CD4-positive, alpha-beta memory T cell (primary cell): Measurements from ENCODE around the gene REPIN1. TPM values are rescaled to one million over a fixed set of nuclear protein-coding genes. Genes with fewer than 3 reads are reported as not detected.

Experiments
- CTCF ChIA-PET: fragments of 350-600 bp; sonication (Branson Sonifier 250); formaldehyde crosslinking; loops from one replicate; lab custom pipeline; 2021; ENCODE audit warnings: inconsistent platforms; ENCODE audit not compliant: partially characterized antibody; lab: Charles Lee
- POLR2A ChIA-PET: fragments of 350-600 bp; sonication (Branson Sonifier 250); formaldehyde crosslinking; loops from one replicate; lab custom pipeline; 2021; ENCODE audit not compliant: partially characterized antibody; lab: Charles Lee
- DNase-seq, 5 donors: peaks; one replicate each; pipeline versions ENCODE4 v3.0.0 to v3.0.0-alpha.2; 2020 to 2022; ENCODE audit warnings: mixed read lengths in 1 of 5
- H3K27ac ChIP-seq: one replicate; pipeline ENCODE4 v1.7.0; 2013; ENCODE audit warnings: low read depth, low read length
- H3K27me3 ChIP-seq: 2 replicates; pipeline ENCODE4 v1.7.0; 2013; ENCODE audit warnings: mild to moderate bottlenecking, low read length, moderate library complexity; ENCODE audit not compliant: insufficient read depth
- H3K36me3 ChIP-seq: 2 replicates; pipeline ENCODE4 v1.7.0; 2013; ENCODE audit warnings: mild to moderate bottlenecking, low read length, moderate library complexity; ENCODE audit not compliant: insufficient read depth
- H3K4me1 ChIP-seq: 2 replicates; pipeline ENCODE4 v1.7.0; 2013; ENCODE audit warnings: mild to moderate bottlenecking, low read length, moderate library complexity; ENCODE audit not compliant: insufficient read depth
- H3K4me3 ChIP-seq, 2 donors: one replicate each; pipeline ENCODE4 v1.7.0; 2013; ENCODE audit warnings: low read length in 2 of 2, mild to moderate bottlenecking in 1 of 2
- H3K9me3 ChIP-seq, 2 donors: one replicate each; pipeline ENCODE4 v1.7.0; 2013; ENCODE audit warnings: low read length in 2 of 2, control low read depth in 1 of 2; ENCODE audit not compliant: control insufficient read depth in 1 of 2
- H3K27ac Mint-ChIP-seq, 7 donors: one replicate each; pipeline ENCODE4 v1.8.0; 2020 to 2021; ENCODE audit warnings: mixed read lengths in 7 of 7, mild to moderate bottlenecking in 6 of 7, inconsistent platforms in 3 of 7, moderate library complexity in 3 of 7
- H3K27me3 Mint-ChIP-seq, 2 donors: one replicate each; pipeline ENCODE4 v1.8.0; 2020 to 2021; ENCODE audit warnings: mixed read lengths in 2 of 2
- H3K36me3 Mint-ChIP-seq, 2 donors: one replicate each; pipeline ENCODE4 v1.8.0; 2020 to 2021; ENCODE audit warnings: mixed read lengths in 2 of 2, inconsistent platforms in 1 of 2, mild to moderate bottlenecking in 1 of 2
- H3K4me1 Mint-ChIP-seq, 4 donors: one replicate each; pipeline ENCODE4 v1.8.0; 2020 to 2021; ENCODE audit warnings: mixed read lengths in 4 of 4, mild to moderate bottlenecking in 1 of 4
- H3K4me3 Mint-ChIP-seq, 8 donors: one replicate each; pipeline ENCODE4 v1.8.0; 2020 to 2021; ENCODE audit warnings: mixed read lengths in 8 of 8, mild to moderate bottlenecking in 7 of 8, moderate library complexity in 6 of 8, inconsistent platforms in 3 of 8
- H3K9me3 Mint-ChIP-seq, 8 donors: one replicate each; pipeline ENCODE4 v1.8.0; 2020 to 2021; ENCODE audit warnings: mixed read lengths in 8 of 8, mild to moderate bottlenecking in 5 of 8, inconsistent platforms in 3 of 8, moderate library complexity in 1 of 8
- intact Hi-C: fragments of 100-400 bp; cut with micrococcal nuclease; formaldehyde crosslinking; loops from one replicate; pipeline ENCODE4 v1.15.1; 2023
- polyA plus RNA-seq, 2 donors: library from polyadenylated mRNA; unstranded; fragments of 300-500 nt; fragmentation: Illumina TruSeq; gene quantifications; one replicate each; pipeline ENCODE4 v1.2.3, GENCODE V29; 2021
- total RNA-seq, 2 experiments: library from RNA; stranded (reverse); gene quantifications; one replicate each; pipeline ENCODE4 v1.2.3, GENCODE V29; 2021

REPIN1 gene
- total and polyA plus RNA-seq, 4 experiments from 2014 or later: 29.4 to 78.5 (median 67.1) TPM

DNA sequence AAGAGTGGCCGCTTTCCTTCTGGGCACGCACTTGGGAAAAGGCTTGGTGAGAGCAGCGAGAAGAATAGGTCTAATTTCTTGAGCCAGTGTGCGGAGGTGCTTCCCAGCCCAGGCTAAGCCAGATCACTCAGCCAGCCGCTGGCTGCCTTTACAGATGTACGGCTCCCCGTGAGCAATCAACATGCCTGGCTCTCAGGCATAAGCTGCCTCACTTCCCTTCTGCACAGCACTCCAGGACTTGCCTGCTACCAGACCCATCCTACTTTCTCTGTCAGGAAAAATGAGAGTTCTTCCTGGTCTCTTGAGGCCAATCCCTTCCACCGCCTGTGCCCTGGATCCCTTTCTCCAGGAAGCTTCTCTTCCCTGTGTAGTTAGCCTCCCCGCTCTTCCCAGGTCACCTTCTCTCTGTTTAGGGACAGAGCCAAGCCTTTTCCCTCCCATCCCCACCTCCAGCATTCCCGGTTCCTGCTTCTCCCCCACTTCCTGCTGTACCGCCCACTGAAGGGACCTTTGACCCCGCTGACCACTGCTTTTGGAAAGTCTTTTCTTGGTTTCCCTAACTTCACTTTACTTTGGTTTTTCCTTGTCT lies 44.2 kb upstream of the REPIN1 start:
- H3K27ac Mint-ChIP-seq: peak overlapping the region; percentile 84 to 99 (median 97)
- CTCF ChIA-PET: interaction anchor here (1.1 kb wide), 1 partner anchor 31 kb away, joined by 3 read pairs; no protein-coding TSS in a partner anchor
- intact Hi-C loops: no loop called here
- H3K4me1 Mint-ChIP-seq: peaks cover 31 to 49% (median 40%) of the 10 kb centered on the region in 4 donors
- POLR2A ChIA-PET: interaction anchor here (1.4 to 2.9 kb wide), 3 partner anchors 10 to 82 kb away, joined by 3 to 14 read pairs (median 10); a partner anchor contains a TSS
- no peaks in the 10 kb centered on the region for H3K27me3 ChIP-seq
- H3K4me3 Mint-ChIP-seq: peak overlapping the region; percentile 90 to 99 (median 98)
- peaks cover 36 to 40% of the 10 kb centered on the region in 2 donors for H3K36me3 Mint-ChIP-seq
- H3K4me1 ChIP-seq: peaks cover 44% of the 10 kb centered on the region
- peak overlapping the region; percentile 82 for H3K27ac ChIP-seq
- DNase-seq: no peak
- peaks cover 0 to 1% (median 0%) of the 10 kb centered on the region in 8 donors for H3K9me3 Mint-ChIP-seq
- no peaks in the 10 kb centered on the region for H3K9me3 ChIP-seq
- peaks cover 24% of the 10 kb centered on the region for H3K36me3 ChIP-seq
- H3K27me3 Mint-ChIP-seq: no peaks in the 10 kb centered on the region
- peak overlapping the region in 1 of 2 donors; percentile 82 for H3K4me3 ChIP-seq

GRCh38 chr7:150325110-150325611 lies 43.5 kb upstream of the REPIN1 start:
- no peaks in the 10 kb centered on the region for H3K27me3 ChIP-seq
- Mint-ChIP-seq H3K27ac (peak overlapping the region in 5 of 7 donors; percentile 25 to 98 (median 84)), H3K4me3 (peak overlapping the region; percentile 90 to 99 (median 98)), H3K9me3 (peaks cover 0 to 1% (median 0%) of the 10 kb centered on the region in 8 donors), H3K27me3 (no peaks in the 10 kb centered on the region), H3K36me3 (peaks cover 29 to 37% of the 10 kb centered on the region in 2 donors), H3K4me1 (peaks cover 31 to 47% (median 38%) of the 10 kb centered on the region in 4 donors)
- peaks cover 24% of the 10 kb centered on the region for H3K36me3 ChIP-seq
- no peak for DNase-seq
- no peak overlapping the region for H3K4me3 ChIP-seq
- H3K9me3 ChIP-seq: no peaks in the 10 kb centered on the region
- CTCF ChIA-PET: no interaction called here
- no peak overlapping the region for H3K27ac ChIP-seq
- intact Hi-C loops: no loop called here
- POLR2A ChIA-PET: interaction anchor here (1.4 kb wide), 1 partner anchor 31 kb away, joined by 4 read pairs; no protein-coding TSS in a partner anchor
- peaks cover 38% of the 10 kb centered on the region for H3K4me1 ChIP-seq

GRCh38 chr7:150325901-150326300 lies 42.7 kb upstream of the REPIN1 start:
- DNase-seq: no peak
- Mint-ChIP-seq H3K27me3 (no peaks in the 10 kb centered on the region), H3K9me3 (peaks cover 0 to 1% (median 0%) of the 10 kb centered on the region in 8 donors), H3K36me3 (peaks cover 33 to 37% of the 10 kb centered on the region in 2 donors), H3K4me1 (peaks cover 31 to 45% (median 35%) of the 10 kb centered on the region in 4 donors), H3K27ac (peak overlapping the region in 2 of 7 donors; percentile 10 to 72), H3K4me3 (peak overlapping the region in 1 of 8 donors; percentile 49)
- ChIA-PET POLR2A (interaction anchor here (1.4 kb wide), 1 partner anchor 30 kb away, joined by 4 read pairs; no protein-coding TSS in a partner anchor), CTCF (no interaction called here)
- Histone ChIP-seq H3K27ac (no peak overlapping the region), H3K36me3 (peaks cover 24% of the 10 kb centered on the region), H3K4me1 (peaks cover 32% of the 10 kb centered on the region), H3K4me3 (no peak overlapping the region), H3K27me3 (no peaks in the 10 kb centered on the region), H3K9me3 (no peaks in the 10 kb centered on the region)
- intact Hi-C loops: no loop called here

- H3K4me1 ChIP-seq: peaks cover 25% of the 10 kb centered on the region
- H3K4me3 ChIP-seq: no peak overlapping the region
- ChIA-PET POLR2A (no interaction called here), CTCF (no interaction called here)
- H3K27ac ChIP-seq: no peak overlapping the region
- Mint-ChIP-seq H3K27ac (no peak overlapping the region), H3K9me3 (no peaks in the 10 kb centered on the region), H3K36me3 (peaks cover 39 to 40% of the 10 kb centered on the region in 2 donors), H3K4me3 (no peak overlapping the region), H3K4me1 (peaks cover 25 to 37% (median 29%) of the 10 kb centered on the region in 4 donors), H3K27me3 (no peaks in the 10 kb centered on the region)
- no peaks in the 10 kb centered on the region for H3K9me3 ChIP-seq
- intact Hi-C loops: no loop called here
- H3K27me3 ChIP-seq: no peaks in the 10 kb centered on the region
- DNase-seq: no peak
- peaks cover 24% of the 10 kb centered on the region for H3K36me3 ChIP-seq
These were observed 41.9 kb upstream of the REPIN1 start for GRCh38 chr7:150326657-150327268.

GRCh38 chr7:150327308-150327707 lies 41.3 kb upstream of the REPIN1 start:
- Mint-ChIP-seq H3K36me3 (peaks cover 39 to 40% of the 10 kb centered on the region in 2 donors), H3K4me1 (peaks cover 20 to 32% (median 23%) of the 10 kb centered on the region in 4 donors), H3K27me3 (no peaks in the 10 kb centered on the region), H3K27ac (peak overlapping the region in 1 of 7 donors; percentile 29), H3K9me3 (no peaks in the 10 kb centered on the region), H3K4me3 (no peak overlapping the region)
- POLR2A ChIA-PET: no interaction called here
- Histone ChIP-seq H3K27ac (no peak overlapping the region), H3K9me3 (no peaks in the 10 kb centered on the region), H3K27me3 (no peaks in the 10 kb centered on the region), H3K4me1 (peaks cover 20% of the 10 kb centered on the region), H3K36me3 (peaks cover 24% of the 10 kb centered on the region), H3K4me3 (no peak overlapping the region)
- CTCF ChIA-PET: no interaction called here
- intact Hi-C loops: no loop called here
- no peak for DNase-seq

GRCh38 chr7:150329331-150330120 lies 39.1 kb upstream of the REPIN1 start:
- intact Hi-C loops: no loop called here
- Mint-ChIP-seq H3K9me3 (no peaks in the 10 kb centered on the region), H3K4me3 (no peak overlapping the region), H3K36me3 (peaks cover 32 to 39% of the 10 kb centered on the region in 2 donors), H3K27ac (peak overlapping the region in 1 of 7 donors; percentile 42), H3K27me3 (no peaks in the 10 kb centered on the region), H3K4me1 (peaks cover 8 to 14% (median 9%) of the 10 kb centered on the region in 4 donors)
- ChIA-PET CTCF (no interaction called here), POLR2A (no interaction called here)
- no peak overlapping the region for H3K4me3 ChIP-seq
- peaks cover 24% of the 10 kb centered on the region for H3K36me3 ChIP-seq
- H3K4me1 ChIP-seq: peaks cover 7% of the 10 kb centered on the region
- H3K9me3 ChIP-seq: no peaks in the 10 kb centered on the region
- H3K27ac ChIP-seq: no peak overlapping the region
- H3K27me3 ChIP-seq: no peaks in the 10 kb centered on the region
- no peak for DNase-seq
